ENCODE results near the gene TOX3.

Gene TOX3

DNA sequence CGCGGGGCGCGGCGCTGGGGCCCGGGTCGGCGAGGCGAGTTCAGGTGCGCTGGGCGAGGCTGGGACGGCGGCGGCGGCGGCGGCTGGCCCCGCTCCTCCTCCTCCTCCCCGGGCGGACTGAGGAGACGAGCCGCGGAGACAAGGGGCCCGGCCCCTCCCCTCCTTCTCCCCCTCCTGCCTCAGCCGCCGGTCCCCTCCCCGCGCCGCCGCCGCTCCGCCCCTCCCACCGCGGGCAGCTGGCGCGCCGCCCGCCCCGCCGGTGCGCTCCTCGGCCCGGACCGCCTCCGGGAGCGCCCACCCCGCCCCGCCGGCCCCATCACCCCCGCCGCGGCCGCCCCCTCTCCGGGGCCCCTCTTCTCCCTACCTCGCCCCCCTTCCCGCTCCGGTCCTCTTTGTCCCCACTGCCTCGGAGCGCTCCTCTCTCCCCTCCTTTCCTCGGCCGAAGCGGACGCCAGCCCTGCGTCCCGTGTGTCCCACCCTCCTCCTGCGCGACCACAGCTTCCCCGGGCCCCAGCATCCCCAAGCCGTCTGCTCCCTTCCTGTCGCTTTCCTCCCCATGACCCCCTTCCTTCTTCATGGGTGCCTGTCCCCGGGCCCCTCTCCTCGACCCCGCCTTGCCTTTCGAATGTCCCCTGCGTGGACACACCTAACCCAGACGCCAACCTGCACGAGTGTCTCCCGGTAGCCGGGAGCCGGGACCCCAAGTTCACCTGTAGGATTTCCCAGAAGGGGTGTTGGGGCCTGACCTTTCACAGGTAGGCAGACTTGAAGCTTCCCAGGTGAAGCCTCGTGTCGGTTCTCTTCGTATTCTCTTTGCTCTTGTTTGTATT, at the start of gene TOX3:
Gene TOX3, minus strand, starts transcription at position 140 of the 830 bp plus-strand sequence. CDS start 420 bp downstream, outside the sequence.
- no peak for TF ChIP-seq TAF1 (IDR thresholded peaks at IDR 0.05; ENCODE audit: low read depth)
- TF ChIP-seq, protein P1, sequence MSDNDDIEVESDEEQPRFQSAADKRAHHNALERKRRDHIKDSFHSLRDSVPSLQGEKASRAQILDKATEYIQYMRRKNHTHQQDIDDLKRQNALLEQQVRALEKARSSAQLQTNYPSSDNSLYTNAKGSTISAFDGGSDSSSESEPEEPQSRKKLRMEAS (IDR thresholded peaks at IDR 0.05) = no peak
- TF ChIP-seq, protein P2, sequence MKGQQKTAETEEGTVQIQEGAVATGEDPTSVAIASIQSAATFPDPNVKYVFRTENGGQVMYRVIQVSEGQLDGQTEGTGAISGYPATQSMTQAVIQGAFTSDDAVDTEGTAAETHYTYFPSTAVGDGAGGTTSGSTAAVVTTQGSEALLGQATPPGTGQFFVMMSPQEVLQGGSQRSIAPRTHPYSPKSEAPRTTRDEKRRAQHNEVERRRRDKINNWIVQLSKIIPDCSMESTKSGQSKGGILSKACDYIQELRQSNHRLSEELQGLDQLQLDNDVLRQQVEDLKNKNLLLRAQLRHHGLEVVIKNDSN (IDR thresholded peaks at IDR 0.05) = no peak
- TF ChIP-seq, protein P3, sequence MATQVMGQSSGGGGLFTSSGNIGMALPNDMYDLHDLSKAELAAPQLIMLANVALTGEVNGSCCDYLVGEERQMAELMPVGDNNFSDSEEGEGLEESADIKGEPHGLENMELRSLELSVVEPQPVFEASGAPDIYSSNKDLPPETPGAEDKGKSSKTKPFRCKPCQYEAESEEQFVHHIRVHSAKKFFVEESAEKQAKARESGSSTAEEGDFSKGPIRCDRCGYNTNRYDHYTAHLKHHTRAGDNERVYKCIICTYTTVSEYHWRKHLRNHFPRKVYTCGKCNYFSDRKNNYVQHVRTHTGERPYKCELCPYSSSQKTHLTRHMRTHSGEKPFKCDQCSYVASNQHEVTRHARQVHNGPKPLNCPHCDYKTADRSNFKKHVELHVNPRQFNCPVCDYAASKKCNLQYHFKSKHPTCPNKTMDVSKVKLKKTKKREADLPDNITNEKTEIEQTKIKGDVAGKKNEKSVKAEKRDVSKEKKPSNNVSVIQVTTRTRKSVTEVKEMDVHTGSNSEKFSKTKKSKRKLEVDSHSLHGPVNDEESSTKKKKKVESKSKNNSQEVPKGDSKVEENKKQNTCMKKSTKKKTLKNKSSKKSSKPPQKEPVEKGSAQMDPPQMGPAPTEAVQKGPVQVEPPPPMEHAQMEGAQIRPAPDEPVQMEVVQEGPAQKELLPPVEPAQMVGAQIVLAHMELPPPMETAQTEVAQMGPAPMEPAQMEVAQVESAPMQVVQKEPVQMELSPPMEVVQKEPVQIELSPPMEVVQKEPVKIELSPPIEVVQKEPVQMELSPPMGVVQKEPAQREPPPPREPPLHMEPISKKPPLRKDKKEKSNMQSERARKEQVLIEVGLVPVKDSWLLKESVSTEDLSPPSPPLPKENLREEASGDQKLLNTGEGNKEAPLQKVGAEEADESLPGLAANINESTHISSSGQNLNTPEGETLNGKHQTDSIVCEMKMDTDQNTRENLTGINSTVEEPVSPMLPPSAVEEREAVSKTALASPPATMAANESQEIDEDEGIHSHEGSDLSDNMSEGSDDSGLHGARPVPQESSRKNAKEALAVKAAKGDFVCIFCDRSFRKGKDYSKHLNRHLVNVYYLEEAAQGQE (IDR thresholded peaks at IDR 0.05; ENCODE audit: low read depth) = no peak
- no peak for TF ChIP-seq EGR1 (IDR thresholded peaks at IDR 0.05)
- no peak for TF ChIP-seq ZBTB7A (IDR thresholded peaks at IDR 0.05; ENCODE audit: low read depth)
- TF ChIP-seq TEAD4 (IDR thresholded peaks at IDR 0.05) = no peak
- TF ChIP-seq YY1 (IDR thresholded peaks at IDR 0.05; ENCODE audit: low read depth) = no peak
- no peak for TF ChIP-seq CEBPB (IDR thresholded peaks at IDR 0.05)
- TF ChIP-seq RAD21 (IDR thresholded peaks at IDR 0.05; ENCODE audit: low read depth) = no peak
- no peak for TF ChIP-seq CREB1 (IDR thresholded peaks at IDR 0.05; ENCODE audit: low read depth)
- no peak for TF ChIP-seq FOXM1 (IDR thresholded peaks at IDR 0.05; ENCODE audit: borderline replicate concordance, low read depth)
- no peak for TF ChIP-seq EP300 (IDR thresholded peaks at IDR 0.05; ENCODE audit: borderline replicate concordance)
- TF ChIP-seq TCF12 (IDR thresholded peaks at IDR 0.05; ENCODE audit: low read depth) = no peak
- TF ChIP-seq NFIC (IDR thresholded peaks at IDR 0.05) = no peak

DNA sequence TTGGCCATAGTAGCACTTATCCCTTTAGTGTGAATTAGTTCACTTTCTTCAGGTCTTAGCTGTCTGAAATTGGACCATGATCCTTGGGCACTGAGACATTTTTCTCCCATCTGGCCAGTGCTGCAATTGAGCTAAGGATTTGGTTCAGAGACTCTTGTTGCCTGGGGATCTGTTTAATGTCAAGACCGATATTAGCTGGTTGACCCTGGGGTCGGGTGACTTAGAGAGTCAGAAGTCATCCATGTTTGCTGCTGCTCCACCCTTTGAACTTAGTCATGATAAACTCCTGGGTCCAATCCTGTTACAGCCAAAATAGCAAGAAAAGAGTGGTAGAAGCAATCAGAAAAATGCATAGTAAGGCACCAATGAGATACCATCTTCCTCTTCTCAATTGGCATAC, 45.8 kb upstream of the TOX3 start:
- TF ChIP-seq, protein P2 (IDR thresholded peaks at IDR 0.05) = no peak
- TF ChIP-seq NFIC (IDR thresholded peaks at IDR 0.05) = no peak
- TF ChIP-seq TAF1 (IDR thresholded peaks at IDR 0.05; ENCODE audit: low read depth) = no peak
- TF ChIP-seq TCF12 (IDR thresholded peaks at IDR 0.05; ENCODE audit: low read depth) = no peak
- TF ChIP-seq, protein P3 (IDR thresholded peaks at IDR 0.05; ENCODE audit: low read depth) = no peak
- TF ChIP-seq CREB1 (IDR thresholded peaks at IDR 0.05; ENCODE audit: low read depth) = no peak
- no peak for TF ChIP-seq RAD21 (IDR thresholded peaks at IDR 0.05; ENCODE audit: low read depth)
- TF ChIP-seq, protein P1 (IDR thresholded peaks at IDR 0.05) = no peak
- no peak for TF ChIP-seq YY1 (IDR thresholded peaks at IDR 0.05; ENCODE audit: low read depth)
- TF ChIP-seq EP300 (IDR thresholded peaks at IDR 0.05; ENCODE audit: borderline replicate concordance) = no peak
- TF ChIP-seq ZBTB7A (IDR thresholded peaks at IDR 0.05; ENCODE audit: low read depth) = no peak
- TF ChIP-seq CEBPB (IDR thresholded peaks at IDR 0.05) = no peak
- no peak for TF ChIP-seq TEAD4 (IDR thresholded peaks at IDR 0.05)
- no peak for TF ChIP-seq FOXM1 (IDR thresholded peaks at IDR 0.05; ENCODE audit: borderline replicate concordance, low read depth)
- no peak for TF ChIP-seq EGR1 (IDR thresholded peaks at IDR 0.05)

DNA sequence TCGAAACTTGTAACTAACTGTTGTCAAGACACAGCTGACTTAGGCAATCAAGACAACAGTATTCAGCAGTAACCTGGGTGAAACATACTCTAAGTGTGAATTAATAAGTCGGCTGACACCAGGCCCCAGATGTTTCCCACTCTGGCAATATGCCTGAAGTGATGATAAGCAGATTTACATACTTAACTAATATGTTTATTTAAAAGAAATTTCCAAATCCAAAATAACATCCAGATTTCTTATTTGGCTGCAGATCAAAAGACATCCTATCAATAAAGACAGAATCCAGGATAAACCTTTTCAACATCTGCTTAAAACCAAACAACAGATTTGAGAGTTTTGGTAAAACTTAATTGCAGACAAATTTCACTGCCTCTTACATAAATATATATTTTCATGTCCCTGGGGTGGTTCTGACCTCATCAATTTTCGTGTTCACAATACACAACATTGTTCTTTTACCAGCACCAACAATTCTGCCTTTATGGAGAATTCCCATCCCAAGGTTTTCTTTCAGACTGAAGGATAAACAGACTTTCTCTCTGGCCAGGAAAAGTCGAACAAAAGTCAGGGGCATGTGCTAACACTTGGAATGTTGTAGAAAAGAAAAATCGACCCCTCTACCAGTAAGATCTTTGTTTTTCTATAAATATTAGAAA, 45.1 kb upstream of the TOX3 start:
- TF ChIP-seq YY1 (IDR thresholded peaks at IDR 0.05; ENCODE audit: low read depth) = no peak
- no peak for TF ChIP-seq RAD21 (IDR thresholded peaks at IDR 0.05; ENCODE audit: low read depth)
- TF ChIP-seq EGR1 (IDR thresholded peaks at IDR 0.05) = no peak
- TF ChIP-seq FOXM1 (IDR thresholded peaks at IDR 0.05; ENCODE audit: borderline replicate concordance, low read depth) = no peak
- TF ChIP-seq TEAD4 (IDR thresholded peaks at IDR 0.05) = no peak
- no peak for TF ChIP-seq ZBTB7A (IDR thresholded peaks at IDR 0.05; ENCODE audit: low read depth)
- no peak for TF ChIP-seq EP300 (IDR thresholded peaks at IDR 0.05; ENCODE audit: borderline replicate concordance)
- TF ChIP-seq TCF12 (IDR thresholded peaks at IDR 0.05; ENCODE audit: low read depth) = no peak
- TF ChIP-seq, protein P2 (IDR thresholded peaks at IDR 0.05) = no peak
- TF ChIP-seq TAF1 (IDR thresholded peaks at IDR 0.05; ENCODE audit: low read depth) = no peak
- no peak for TF ChIP-seq NFIC (IDR thresholded peaks at IDR 0.05)

DNA sequence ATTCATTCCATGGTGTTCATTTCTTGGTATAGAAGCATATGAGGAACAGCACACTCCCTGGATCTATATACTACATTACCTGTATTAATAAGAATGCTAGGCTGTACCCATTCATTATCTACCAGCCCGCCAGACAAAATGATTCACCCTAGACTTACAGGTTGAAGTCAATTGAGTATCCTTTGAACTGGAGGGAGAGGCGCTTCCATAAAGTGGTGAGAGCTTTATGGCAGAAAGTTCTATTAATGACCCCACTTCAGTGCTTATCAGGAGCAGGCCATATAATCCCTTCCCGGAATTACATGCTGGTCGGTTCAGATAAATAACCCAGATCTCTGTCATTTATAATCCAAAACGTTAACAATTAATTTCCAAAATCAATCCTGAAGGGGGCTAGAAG, 44.5 kb upstream of the TOX3 start:
- TF ChIP-seq TCF12 (IDR thresholded peaks at IDR 0.05; ENCODE audit: low read depth) = no peak
- no peak for TF ChIP-seq CREB1 (IDR thresholded peaks at IDR 0.05; ENCODE audit: low read depth)

DNA sequence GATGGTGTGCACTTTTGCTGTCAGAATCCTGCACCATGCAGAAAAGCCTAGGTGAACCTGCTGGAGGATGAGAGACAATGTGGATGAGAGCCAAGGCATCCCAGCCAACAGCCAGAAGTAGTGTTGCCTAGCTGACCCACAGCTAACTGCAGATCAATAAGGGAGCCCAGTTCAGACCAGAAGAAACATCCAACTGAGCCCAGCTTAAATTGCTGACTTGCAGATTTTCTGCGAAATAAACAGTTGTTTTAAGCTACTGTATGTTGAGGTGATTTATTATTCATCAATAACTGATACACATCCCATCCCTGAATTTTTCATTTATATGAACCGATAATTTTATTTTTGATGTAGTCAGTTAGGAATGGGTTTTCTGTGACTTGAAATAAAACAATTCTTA, 39.2 kb upstream of the TOX3 start:
- no peak for TF ChIP-seq EGR1 (IDR thresholded peaks at IDR 0.05)
- TF ChIP-seq ZBTB7A (IDR thresholded peaks at IDR 0.05; ENCODE audit: low read depth) = no peak
- no peak for TF ChIP-seq CEBPB (IDR thresholded peaks at IDR 0.05)
- TF ChIP-seq EP300 (IDR thresholded peaks at IDR 0.05; ENCODE audit: borderline replicate concordance) = no peak
- TF ChIP-seq TEAD4 (IDR thresholded peaks at IDR 0.05) = no peak
- TF ChIP-seq TCF12 (IDR thresholded peaks at IDR 0.05; ENCODE audit: low read depth) = no peak
- no peak for TF ChIP-seq RAD21 (IDR thresholded peaks at IDR 0.05; ENCODE audit: low read depth)
- no peak for TF ChIP-seq FOXM1 (IDR thresholded peaks at IDR 0.05; ENCODE audit: borderline replicate concordance, low read depth)
- TF ChIP-seq, protein P1 (IDR thresholded peaks at IDR 0.05) = no peak
- TF ChIP-seq YY1 (IDR thresholded peaks at IDR 0.05; ENCODE audit: low read depth) = no peak
- no peak for TF ChIP-seq CREB1 (IDR thresholded peaks at IDR 0.05; ENCODE audit: low read depth)
- TF ChIP-seq, protein P2 (IDR thresholded peaks at IDR 0.05) = no peak
- TF ChIP-seq, protein P3 (IDR thresholded peaks at IDR 0.05; ENCODE audit: low read depth) = no peak
- no peak for TF ChIP-seq TAF1 (IDR thresholded peaks at IDR 0.05; ENCODE audit: low read depth)
- no peak for TF ChIP-seq NFIC (IDR thresholded peaks at IDR 0.05)

All from Ishikawa (cell line).